UCSD-AML1 (cell line): ENCODE measurements around the gene PCDHB1.

Source experiments
- DNase-seq: peaks from one replicate; lab custom pipeline; 2025; ENCODE audit not compliant: unreplicated experiment; lab: John Stamatoyannopoulos, UW

Gene PCDHB1

DNA sequence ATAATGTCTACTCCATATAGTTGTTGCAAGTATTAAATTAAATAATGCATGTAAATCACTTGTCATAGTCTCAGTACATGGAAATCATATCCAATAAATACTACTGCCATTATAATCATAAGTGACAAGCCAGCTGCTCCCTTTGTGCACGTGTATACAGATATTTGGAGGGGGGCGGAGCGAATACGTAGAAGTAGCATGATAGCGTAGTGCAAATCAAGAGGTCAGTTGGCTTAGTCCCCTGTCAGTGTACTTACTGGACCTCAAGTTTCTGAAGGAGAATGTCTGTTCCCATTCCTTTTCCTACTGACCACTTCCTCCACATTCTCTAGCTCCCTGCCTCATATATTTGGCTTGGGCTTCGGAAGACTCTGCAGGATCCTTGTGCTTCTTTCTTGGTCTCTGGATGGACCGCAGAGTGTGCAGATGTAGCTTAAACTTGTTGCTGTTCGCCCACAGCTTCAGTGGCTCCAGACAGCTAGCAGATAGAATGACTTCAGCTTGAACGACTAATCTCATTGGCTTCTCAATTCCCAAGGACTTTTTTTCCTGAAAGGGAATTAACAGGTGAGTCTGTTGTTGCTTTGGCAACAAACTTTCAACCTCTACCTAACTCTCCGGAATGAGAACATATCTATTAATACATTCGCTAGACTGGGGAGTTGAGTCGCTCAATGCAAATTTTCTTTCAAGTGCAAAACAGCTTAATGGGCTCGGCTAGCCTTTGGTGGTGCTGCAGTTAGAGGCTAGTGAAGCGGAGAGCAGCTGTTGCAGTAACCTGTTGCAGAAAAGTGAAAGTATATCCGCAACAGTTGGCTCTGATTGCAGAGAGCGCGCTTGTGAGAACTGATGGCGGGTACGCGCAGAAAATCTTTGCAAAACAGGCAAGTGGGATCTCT, at the start of gene PCDHB1:
Gene PCDHB1, plus strand, starts transcription at position 753 of the 899 bp plus-strand sequence. Its CDS starts 97 bp downstream, at position 850.
- no peak for DNase-seq

DNA sequence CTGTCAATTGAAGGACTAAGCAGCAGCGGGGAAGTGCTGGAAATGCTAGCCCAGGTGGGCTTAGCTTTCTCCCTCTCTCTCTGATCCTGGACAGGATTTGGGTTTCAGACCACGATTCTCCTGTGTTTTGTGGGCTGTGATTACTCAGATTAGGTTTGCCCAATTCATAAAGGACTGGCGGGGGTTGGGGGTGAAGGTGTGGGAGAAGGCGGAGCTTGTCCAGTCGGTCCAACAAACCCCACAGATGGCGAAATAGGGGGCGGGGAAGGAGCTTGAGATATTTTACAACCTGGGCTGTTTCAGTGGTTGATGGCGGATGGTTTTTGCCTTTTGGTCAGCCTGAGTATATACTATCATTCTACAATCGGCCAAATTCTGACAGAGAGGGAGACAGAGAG, 49.7 kb upstream of the PCDHB1 start:
- no peak for DNase-seq

DNA sequence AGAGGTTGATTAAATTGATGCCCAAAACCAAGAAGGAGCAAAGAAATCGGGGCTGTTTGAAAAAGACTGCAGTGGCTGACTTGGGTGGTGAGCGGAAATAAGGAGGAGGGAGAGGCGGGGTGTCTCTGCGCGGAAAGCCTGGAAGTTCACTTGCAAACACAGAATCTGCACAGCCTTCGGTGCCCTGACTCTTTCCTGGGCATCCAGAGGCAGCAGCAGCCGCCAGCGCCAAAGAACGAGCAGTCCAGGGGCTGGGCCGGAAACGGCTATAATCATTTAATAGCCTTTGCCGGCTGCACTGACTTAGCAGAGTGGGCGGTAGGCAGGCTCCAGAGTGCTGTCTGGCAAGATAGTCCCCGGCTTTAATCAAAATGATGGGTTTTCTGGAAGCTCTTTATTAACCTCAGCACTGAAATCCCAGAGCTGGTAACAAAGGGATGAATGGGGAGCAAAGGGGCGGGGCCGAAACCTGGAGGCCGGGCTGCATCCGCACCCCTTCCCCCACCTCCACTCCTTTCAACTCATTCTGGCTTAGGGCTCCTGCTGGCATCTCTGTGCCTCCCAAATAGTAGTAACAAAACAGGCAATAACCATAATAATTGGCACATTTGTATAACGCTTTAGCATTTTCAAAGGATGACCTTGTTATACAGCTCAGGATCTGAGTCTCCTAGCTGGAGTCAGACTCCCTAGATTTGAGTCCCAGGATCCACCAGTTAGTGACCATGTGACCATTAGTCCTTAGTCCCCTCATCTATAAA, 49.1 kb upstream of the PCDHB1 start:
- no peak for DNase-seq

- no peak for DNase-seq
Observed at GRCh38 chr5:141002605-141002965, 48.6 kb upstream of the PCDHB1 start.

DNA sequence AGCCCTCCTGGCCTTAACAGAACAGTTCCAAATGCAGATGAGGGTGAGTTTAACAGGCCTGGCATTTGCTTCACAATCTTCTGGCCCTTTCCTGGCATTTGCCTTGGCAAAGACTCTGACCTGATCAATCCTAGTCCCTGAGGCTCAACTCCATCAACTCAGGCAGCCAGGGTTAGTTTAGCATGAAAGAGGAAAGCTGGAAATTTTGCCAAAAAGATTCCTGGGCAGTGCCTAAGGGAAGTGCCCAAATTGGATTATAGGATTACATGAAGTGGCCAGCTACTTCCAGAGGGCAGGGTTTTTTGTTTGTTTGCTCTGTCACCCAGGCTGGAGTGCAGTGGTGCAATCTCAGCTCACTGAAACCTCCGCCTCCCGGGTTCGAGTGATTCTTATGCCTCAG, 48.1 kb upstream of the PCDHB1 start:
- no peak for DNase-seq

DNA sequence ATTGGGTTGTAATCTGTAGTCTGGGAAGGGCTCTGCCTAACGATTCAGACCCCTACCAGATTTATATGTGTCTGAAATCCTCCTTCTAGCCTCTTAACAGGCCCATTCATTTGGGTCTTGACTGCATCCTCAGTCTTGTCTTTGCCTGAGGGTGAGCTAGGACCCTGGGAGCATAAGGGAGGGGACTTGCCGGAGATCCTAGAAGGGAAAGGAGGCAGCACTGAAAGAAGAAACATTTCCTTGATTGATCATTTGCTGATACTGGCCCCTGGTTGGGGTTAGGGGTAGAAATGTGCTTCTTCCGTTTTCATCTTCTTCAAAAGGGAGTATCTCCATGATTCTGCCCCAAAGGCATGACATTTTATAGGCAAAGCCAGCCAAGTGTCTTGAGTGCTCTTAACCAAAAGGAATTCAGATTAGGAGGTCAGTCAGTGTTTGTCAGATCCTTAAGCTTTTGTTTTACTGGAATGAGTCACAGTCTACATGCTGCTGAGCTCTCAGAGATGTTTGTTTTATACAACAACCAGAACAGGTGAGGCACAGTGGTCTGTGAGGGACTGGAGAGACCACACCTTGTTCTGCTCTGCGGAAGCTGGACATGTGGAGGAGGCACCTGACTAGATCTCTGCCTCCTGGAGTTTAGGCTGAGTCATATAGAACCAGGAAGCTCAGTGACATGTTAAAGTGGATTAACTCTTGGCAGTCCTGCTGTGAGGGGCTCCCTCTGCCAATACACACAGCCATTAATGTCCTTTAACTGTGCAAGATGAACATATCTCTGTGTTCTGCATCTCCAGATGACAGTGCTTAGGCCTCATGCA, 47.2 kb upstream of the PCDHB1 start:
- no peak for DNase-seq

- no peak for DNase-seq
Observed at GRCh38 chr5:141007791-141008190, 43.4 kb upstream of the PCDHB1 start.

GRCh38 chr5:141010047-141010793, 41.0 kb upstream of the PCDHB1 start:
- no peak for DNase-seq

- DNase-seq = no peak
Observed at GRCh38 chr5:141017943-141018342, 33.2 kb upstream of the PCDHB1 start.

- no peak for DNase-seq
Observed at GRCh38 chr5:141022384-141022783, 28.8 kb upstream of the PCDHB1 start.

DNA sequence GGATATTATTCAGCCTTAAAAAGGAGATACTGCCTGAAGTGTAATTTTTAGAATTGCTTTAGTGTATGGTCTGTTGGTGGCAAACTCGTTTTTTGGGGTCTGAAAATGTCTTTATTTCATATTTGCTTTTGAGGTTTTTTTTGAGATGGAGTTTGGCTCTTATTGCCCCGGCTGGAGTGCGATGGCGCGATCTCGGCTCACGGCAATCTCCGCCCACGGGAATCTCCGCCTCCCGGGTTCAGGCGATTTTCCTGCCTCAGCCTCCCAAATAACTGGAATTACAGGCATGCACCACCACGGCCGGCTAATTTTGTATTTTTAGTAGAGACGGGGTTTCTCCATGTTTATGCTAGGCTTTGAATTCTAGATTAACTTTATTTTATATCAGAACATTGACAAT, 20.2 kb upstream of the PCDHB1 start:
- no peak for DNase-seq

DNA sequence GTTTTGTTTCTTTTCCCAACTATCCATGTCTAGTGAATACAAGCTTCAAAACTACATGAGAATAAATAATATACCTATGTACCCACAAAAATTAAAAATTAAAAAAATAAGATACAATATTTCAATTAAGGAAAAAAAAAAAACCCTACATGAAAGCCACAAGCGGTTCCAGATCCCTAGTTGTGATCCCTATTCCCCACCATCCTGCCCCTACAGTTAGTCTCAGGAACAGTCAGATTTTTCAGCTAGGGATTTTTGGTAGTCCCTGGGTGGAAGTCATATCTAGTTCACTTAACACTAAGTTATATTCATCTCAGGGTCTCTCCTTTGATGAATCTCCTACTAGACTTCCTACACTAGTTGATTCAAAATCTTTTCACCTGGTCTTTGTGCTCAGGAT, 18.5 kb upstream of the PCDHB1 start:
- DNase-seq = no peak

- DNase-seq = no peak
Observed at GRCh38 chr5:141039061-141039460, 12.1 kb upstream of the PCDHB1 start.

DNA sequence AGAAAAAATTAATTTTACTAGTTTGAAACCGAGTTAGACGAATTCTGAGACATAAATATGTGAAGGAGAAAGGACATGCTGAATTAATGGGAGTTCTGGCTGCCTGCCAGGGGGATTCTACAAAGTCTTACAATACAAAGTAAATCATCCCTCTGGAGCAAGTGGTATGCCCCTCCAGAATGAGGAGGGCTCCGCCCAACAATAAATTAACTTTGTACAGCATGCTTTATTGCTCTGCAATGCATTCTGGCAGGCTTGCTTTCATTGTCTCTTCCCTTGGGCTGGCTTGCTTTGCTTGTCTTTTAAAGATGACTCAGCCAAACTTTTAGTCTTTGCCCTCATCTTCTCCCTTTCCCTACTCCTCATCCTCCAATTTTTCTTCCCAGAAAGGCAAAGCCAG, 11.7 kb upstream of the PCDHB1 start:
- no peak for DNase-seq

DNA sequence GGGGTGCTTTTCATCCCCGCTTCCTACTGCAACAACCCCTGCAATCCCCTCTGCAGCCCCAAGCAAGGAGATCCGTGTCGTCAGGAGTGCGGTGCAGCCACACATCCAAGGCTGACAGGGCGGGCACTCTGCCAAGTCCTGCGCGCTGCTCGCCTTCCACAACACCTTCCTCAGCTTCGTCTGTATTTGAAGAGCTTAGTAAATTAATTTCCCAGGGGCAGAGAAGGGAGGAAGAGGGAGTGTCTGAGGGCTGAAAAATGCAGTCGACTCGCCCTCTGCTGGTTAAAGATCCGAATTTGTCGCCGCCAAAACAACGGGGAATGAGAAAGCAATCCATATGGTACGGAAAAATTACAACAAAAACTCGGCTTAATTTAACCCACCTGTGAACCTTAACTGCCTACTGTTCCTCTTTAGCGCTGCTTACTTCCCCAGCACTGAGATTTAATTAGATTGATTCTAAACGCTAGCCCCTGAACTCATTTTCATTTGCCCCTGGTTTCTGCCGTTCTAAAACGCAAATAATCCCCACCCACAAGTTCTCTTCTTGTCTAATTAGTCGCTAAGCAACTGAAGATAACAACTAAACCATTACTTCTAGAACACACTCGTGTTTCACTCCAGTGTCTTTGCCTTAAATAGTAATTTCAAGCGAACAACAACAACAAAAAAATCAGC, 10.9 kb upstream of the PCDHB1 start:
- DNase-seq = no peak

GRCh38 chr5:141040771-141041426, 10.3 kb upstream of the PCDHB1 start:
- DNase-seq = peak; percentile 84

DNA sequence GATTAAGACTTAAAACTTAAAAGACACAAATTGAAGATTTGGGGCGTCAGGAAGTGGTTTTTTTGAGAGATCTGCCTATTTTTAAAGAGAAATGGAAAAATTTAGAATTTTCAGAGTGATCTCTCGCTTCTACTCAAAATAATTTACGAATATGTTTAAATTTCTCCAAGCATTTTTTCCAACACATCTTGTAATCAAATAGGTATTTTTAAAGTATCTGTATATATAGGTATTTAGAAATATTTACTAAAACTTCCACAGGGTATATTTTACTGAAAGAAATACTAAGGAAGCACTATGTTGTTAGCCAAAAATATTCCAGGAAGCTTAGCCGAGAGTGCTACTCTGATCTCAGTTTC, 9.8 kb upstream of the PCDHB1 start:
- DNase-seq = no peak

DNA sequence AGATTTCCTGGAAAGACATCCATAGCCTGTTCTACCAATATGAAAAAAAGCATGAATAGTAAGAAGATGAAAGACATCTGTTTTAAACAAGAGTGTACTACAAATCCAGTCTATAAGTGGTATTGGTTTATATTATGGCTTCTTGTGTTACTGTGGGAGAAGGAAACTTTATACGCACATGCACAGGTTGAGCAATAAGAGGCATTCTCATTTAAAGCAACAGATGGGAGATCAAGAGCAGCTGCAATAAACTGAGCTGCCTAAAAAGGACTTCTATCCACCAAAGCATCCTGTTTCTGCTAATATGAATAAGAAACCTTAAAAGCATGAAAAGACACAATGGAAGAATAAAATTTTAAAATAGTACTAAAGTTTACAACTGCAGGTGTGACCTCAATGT, 8.6 kb upstream of the PCDHB1 start:
- no peak for DNase-seq

DNA sequence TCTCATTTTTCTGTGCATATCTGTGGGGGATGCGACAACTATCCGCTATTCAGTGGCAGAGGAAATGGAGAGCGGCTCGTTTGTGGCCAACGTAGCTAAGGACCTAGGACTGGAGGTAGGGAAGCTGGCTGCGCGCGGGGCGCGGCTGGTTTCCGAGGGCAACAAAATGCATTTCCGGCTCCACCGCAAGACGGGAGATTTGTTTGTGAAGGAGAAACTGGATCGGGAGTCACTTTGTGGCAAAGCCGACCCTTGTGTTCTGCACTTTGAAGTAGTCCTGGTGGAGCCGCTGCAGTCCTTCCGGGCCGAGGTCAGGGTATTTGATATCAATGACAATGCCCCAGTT, 320 bp downstream of the PCDHB1 start:
- DNase-seq = no peak

DNA sequence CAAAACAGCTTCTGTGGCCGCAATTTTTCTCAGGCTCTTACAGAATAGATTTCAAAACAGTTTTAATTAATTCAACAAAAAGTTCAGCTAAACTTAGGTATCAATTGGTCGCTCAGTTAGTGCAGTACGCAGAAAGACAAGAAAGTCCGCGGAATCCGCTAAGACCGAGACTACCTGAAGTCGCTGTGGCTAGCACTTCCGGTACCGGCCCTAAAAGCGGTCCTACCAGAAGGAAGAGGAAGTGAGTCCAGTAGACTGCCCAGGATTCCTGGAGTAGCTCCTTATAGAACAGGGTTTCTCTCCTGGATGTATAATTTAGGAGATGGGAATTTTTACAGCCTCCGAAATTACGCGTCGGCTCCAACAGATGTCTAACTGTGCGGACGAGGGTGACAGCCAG, 26.7 kb downstream of the PCDHB1 start:
- DNase-seq = no peak
